Large intestine (tissue), 3 donors: ENCODE data around the gene CNKSR3. TPM values are rescaled to one million over a fixed set of nuclear protein-coding genes. Genes with fewer than 3 reads are reported as not detected.

Source experiments
- DNase-seq, 2 donors: peaks; one replicate each; pipeline versions ENCODE4 v3.0.0 to v3.0.0-alpha.2; 2013
- H3K27ac ChIP-seq: one replicate; pipeline ENCODE4 v1.5.1; 2013; ENCODE audit warnings: low read length
- H3K27me3 ChIP-seq: 2 replicates; pipeline ENCODE4 v1.6.1; 2013; ENCODE audit warnings: low read length; ENCODE audit not compliant: control insufficient read depth, insufficient read depth
- H3K36me3 ChIP-seq: 2 replicates; pipeline ENCODE4 v1.6.1; 2013; ENCODE audit warnings: low read length; ENCODE audit not compliant: control insufficient read depth, insufficient read depth
- H3K4me1 ChIP-seq: one replicate; pipeline ENCODE4 v1.6.1; 2013; ENCODE audit warnings: low read length; ENCODE audit not compliant: control insufficient read depth, insufficient read depth
- H3K4me3 ChIP-seq: one replicate; pipeline ENCODE4 v1.5.1; 2013; ENCODE audit warnings: low read length
- H3K9me3 ChIP-seq: one replicate; pipeline ENCODE4 v1.6.1; 2013; ENCODE audit warnings: mild to moderate bottlenecking, low read depth, low read length, moderate library complexity; ENCODE audit not compliant: control insufficient read depth
- WGBS: methylation state at CpG from one replicate; pipeline ENCODE4 v1.1.5; 2013; ENCODE audit warnings: low lambda C conversion rate; ENCODE audit not compliant: insufficient coverage; 5-methylcytosine and 5-hydroxymethylcytosine counted together
- polyA plus RNA-seq: library from polyadenylated mRNA; unstranded; fragments of 120-200 nt; gene quantifications from one replicate; pipeline ENCODE4 v1.2.1, GENCODE V29; 2013

The CNKSR3 gene
- polyA plus RNA-seq, 1 donor = 25.8 TPM

DNA sequence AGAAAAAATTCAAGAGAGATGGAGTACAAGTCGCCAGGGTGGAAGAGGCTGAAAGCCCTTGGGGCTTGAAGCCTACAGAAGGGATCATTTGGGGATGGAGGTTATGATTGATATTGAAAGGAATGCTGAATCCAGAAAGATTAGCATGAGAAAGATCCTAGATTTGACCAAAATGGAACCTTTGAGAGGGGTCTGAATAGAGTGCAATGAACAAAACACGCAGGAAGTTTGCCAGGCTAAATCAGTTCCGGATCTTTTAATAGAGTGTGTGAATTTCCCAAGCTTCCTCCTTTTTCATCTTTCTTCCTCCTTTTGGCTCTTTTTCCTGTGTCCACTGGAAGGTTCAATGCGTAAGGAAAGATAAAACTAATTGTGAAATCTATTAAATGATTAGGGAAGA, 169.1 kb downstream of the CNKSR3 start:
- Histone ChIP-seq H3K27ac (no peak overlapping the region), H3K4me3 (no peak overlapping the region), H3K36me3 (no peaks in the 10 kb centered on the region), H3K27me3 (no peaks in the 10 kb centered on the region), H3K9me3 (no peaks in the 10 kb centered on the region), H3K4me1 (no peaks in the 10 kb centered on the region)
- 90% methylated on average over 2 of the region's 4 CpGs for WGBS
- DNase-seq = no peak

Other genes with a start within 250 kb of the CNKSR3 start
- gene IPCEF1, start 153.9 kb downstream of the CNKSR3 start, polyA plus RNA-seq = 2.2 TPM
- gene SCAF8, start 222.7 kb upstream of the CNKSR3 start, polyA plus RNA-seq = 34.7 TPM